HepG2 (cell line): Measurements from ENCODE around the gene CCS. TPM values are rescaled to one million over a fixed set of nuclear protein-coding genes. Genes with fewer than 3 reads are reported as not detected.
A peak's percentile ranks its signal among the peaks of the same experiment; 100 is the strongest.

Source experiments
- ARHGAP35 ChIP-seq: sonication (generic); formaldehyde crosslinking; IDR thresholded peaks from 2 replicates; pipeline ENCODE4 v1.9.0; 2022; ENCODE audit warnings: mild to moderate bottlenecking, inconsistent platforms, moderate library complexity, missing genetic modification reagents, borderline replicate concordance
- CHD4 ChIP-seq: fragments of 200-600 bp; sonication (generic); IDR thresholded peaks from 2 replicates; pipeline ENCODE4 v1.7.0; 2017; ENCODE audit warnings: mild to moderate bottlenecking, low read length, borderline replicate concordance
- DMAP1 ChIP-seq: IDR thresholded peaks from 2 replicates; pipeline ENCODE4 v1.6.1; 2016
- DNMT1 ChIP-seq: sonication (generic); formaldehyde crosslinking; IDR thresholded peaks from 2 replicates; pipeline ENCODE4 v1.5.1; 2020; ENCODE audit warnings: mild to moderate bottlenecking, missing genetic modification reagents
- ETV5 ChIP-seq: IDR thresholded peaks from 2 replicates; pipeline ENCODE4 v1.6.1; 2018; ENCODE audit warnings: missing biosample characterization, missing genetic modification reagents, inconsistent platforms, borderline replicate concordance
- FIP1L1 ChIP-seq: fragments of 200-400 bp; formaldehyde crosslinking; IDR thresholded peaks from 2 replicates; pipeline ENCODE4 v1.6.1; 2018; ENCODE audit warnings: low read depth, mild to moderate bottlenecking, low read length, moderate library complexity, borderline replicate concordance; ENCODE audit not compliant: insufficient read depth
- FLYWCH1 ChIP-seq: sonication (generic); formaldehyde crosslinking; IDR thresholded peaks from 2 replicates; pipeline ENCODE4 v1.8.1; 2023; ENCODE audit warnings: mild to moderate bottlenecking, missing genetic modification reagents
- MXD4 ChIP-seq: IDR thresholded peaks from 2 replicates; pipeline ENCODE4 v1.6.1; 2016; ENCODE audit warnings: mild to moderate bottlenecking, missing biosample characterization, missing genetic modification reagents
- NFYB ChIP-seq: sonication (generic); formaldehyde crosslinking; IDR thresholded peaks from 2 replicates; pipeline ENCODE4 v1.4.0; 2020; ENCODE audit warnings: missing genetic modification reagents
- RXRA ChIP-seq: sonication (generic); formaldehyde crosslinking; IDR thresholded peaks from 2 replicates; pipeline ENCODE4 v1.5.1; 2020; ENCODE audit warnings: missing genetic modification reagents
- RXRB ChIP-seq: IDR thresholded peaks from 2 replicates; pipeline ENCODE4 v1.6.1; 2016; ENCODE audit warnings: borderline replicate concordance, missing genetic modification reagents, missing compliant biosample characterization
- SIX1 ChIP-seq: sonication (generic); formaldehyde crosslinking; IDR thresholded peaks from 2 replicates; pipeline ENCODE4 v1.4.0; 2020; ENCODE audit warnings: missing genetic modification reagents, borderline replicate concordance
- SP1 ChIP-seq, 2 experiments: fragments of 450-650 bp in 1 of 2; sonication (generic) in 1 of 2; formaldehyde crosslinking in 1 of 2; IDR thresholded peaks; 2 replicates each; pipeline versions ENCODE4 v1.4.0 to v1.6.1; 2016 to 2020; ENCODE audit warnings: missing genetic modification reagents in 1 of 2
- ZKSCAN8 ChIP-seq: IDR thresholded peaks from 2 replicates; pipeline ENCODE4 v1.6.1; 2016; ENCODE audit warnings: borderline replicate concordance, missing genetic modification reagents, missing compliant biosample characterization
- ZNF263 ChIP-seq: sonication (generic); formaldehyde crosslinking; IDR thresholded peaks from 2 replicates; pipeline ENCODE4 v1.4.0; 2020; ENCODE audit warnings: missing genetic modification reagents
- ZNF749 ChIP-seq: sonication (generic); formaldehyde crosslinking; IDR thresholded peaks from 2 replicates; pipeline ENCODE4 v1.8.0; 2022; ENCODE audit warnings: mild to moderate bottlenecking, missing genetic modification reagents, moderate library complexity, borderline replicate concordance
- polyA plus RNA-seq, 8 experiments: library from polyadenylated mRNA; depleted of rRNA in 3 of 8; stranded (reverse) in 7 of 8; unstranded in 1 of 8; fragments of >200 nt; fragmentation: Illumina TruSeq in 4 of 8; extraction: Trizol in 4 of 8; gene quantifications; 2 replicates each; pipeline versions ENCODE4 v1.2.1 to v1.2.3, GENCODE V29; 2011 to 2016; ENCODE audit warnings: low read depth in 4 of 8, missing spikeins in 1 of 8, mixed read lengths in 1 of 8; ENCODE audit not compliant: insufficient read depth in 1 of 8
- total RNA-seq, 5 experiments: library from RNA; depleted of rRNA; stranded (reverse); fragments of >200 nt; fragmentation: Illumina TruSeq; extraction: Trizol; gene quantifications; 2 replicates each; pipeline ENCODE4 v1.2.3, GENCODE V29; 2016; ENCODE audit warnings: low read depth in 1 of 5
- TF ChIP-seq, protein P1 (sequence below): sonication (generic); formaldehyde crosslinking; IDR thresholded peaks from 2 replicates; pipeline ENCODE4 v1.8.0; 2022; ENCODE audit warnings: mild to moderate bottlenecking, missing genetic modification reagents, moderate library complexity
- TF ChIP-seq, protein P2 (sequence below): sonication (generic); formaldehyde crosslinking; IDR thresholded peaks from 2 replicates; pipeline ENCODE4 v1.4.0; 2020; ENCODE audit warnings: missing genetic modification reagents
- TF ChIP-seq, protein P3 (sequence below): sonication (generic); formaldehyde crosslinking; IDR thresholded peaks from 2 replicates; pipeline ENCODE4 v1.8.0; 2022; ENCODE audit warnings: missing genetic modification reagents, low read depth, mild to moderate bottlenecking, borderline replicate concordance
- TF ChIP-seq, protein P4 (sequence below): sonication (generic); formaldehyde crosslinking; IDR thresholded peaks from 2 replicates; pipeline ENCODE4 v1.5.0; 2020; ENCODE audit warnings: missing genetic modification reagents, mild to moderate bottlenecking, borderline replicate concordance

Gene CCS
- total and polyA plus RNA-seq, 2 of the 13 experiments (the other 11 are each of a cell fraction or from before 2014, with no cell fraction given), result 25.4 to 44.6 TPM

DNA sequence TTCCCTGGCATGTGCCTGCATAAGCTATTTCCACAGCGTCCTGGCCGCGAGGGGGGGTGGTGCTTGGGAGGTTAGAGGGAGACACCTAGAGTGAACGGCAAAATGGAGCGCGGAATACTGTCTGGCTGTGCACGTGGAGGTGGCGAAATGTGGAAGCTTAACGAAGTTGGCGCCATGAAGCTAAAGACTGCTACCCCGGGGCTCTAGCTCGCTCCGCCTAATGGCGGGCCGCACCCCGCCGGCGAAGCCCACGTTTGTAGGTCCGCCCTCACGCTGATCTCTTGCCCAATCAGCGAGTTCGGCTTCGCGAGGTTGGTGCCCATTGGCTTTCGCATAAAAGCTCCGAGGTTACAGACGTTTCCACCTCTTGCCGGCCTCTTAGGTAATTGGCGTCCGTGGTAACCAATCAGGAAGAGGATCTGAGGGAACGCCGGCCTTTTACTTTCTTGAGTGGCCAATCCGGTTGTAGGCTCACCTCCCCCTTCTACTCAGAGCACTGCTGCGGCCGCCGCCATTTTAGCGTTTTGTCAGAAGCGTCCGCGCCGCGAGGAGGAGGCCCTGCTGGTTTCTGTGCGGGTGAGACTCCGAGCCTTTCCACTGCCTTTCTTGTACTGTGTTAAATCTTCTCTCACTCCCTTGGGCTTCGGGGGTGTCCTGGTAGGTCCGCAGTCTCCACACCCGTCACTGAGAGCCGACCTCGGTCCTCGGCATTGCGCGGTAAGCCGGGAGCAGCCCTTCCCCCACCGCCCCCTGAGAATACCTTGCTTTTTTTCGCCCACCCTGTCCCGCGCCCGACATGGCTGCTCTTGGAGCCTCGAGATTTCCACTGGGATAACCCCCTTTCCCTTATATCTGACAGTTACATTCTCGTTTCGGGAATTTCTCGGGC, 45.4 kb downstream of the CCS start, which contains the start of gene RBM4 (continued):
- TF ChIP-seq DNMT1 (CRISPR knock-in tag), result no peak
- TF ChIP-seq SIX1, result no peak
- TF ChIP-seq, protein P1, sequence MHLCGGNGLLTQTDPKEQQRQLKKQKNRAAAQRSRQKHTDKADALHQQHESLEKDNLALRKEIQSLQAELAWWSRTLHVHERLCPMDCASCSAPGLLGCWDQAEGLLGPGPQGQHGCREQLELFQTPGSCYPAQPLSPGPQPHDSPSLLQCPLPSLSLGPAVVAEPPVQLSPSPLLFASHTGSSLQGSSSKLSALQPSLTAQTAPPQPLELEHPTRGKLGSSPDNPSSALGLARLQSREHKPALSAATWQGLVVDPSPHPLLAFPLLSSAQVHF (CRISPR knock-in tag), result no peak
- 0 out of 2 replicates have a peak, but pooled peaks have one; percentile 87 for TF ChIP-seq FIP1L1
- TF ChIP-seq CHD4, result no peak
- TF ChIP-seq, protein P2, sequence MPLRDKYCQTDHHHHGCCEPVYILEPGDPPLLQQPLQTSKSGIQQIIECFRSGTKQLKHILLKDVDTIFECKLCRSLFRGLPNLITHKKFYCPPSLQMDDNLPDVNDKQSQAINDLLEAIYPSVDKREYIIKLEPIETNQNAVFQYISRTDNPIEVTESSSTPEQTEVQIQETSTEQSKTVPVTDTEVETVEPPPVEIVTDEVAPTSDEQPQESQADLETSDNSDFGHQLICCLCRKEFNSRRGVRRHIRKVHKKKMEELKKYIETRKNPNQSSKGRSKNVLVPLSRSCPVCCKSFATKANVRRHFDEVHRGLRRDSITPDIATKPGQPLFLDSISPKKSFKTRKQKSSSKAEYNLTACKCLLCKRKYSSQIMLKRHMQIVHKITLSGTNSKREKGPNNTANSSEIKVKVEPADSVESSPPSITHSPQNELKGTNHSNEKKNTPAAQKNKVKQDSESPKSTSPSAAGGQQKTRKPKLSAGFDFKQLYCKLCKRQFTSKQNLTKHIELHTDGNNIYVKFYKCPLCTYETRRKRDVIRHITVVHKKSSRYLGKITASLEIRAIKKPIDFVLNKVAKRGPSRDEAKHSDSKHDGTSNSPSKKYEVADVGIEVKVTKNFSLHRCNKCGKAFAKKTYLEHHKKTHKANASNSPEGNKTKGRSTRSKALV, result 0 out of 2 replicates have a peak, but pooled peaks have one; percentile 12
- no peak for TF ChIP-seq ZNF263 (CRISPR knock-in tag)
- TF ChIP-seq DMAP1, result peak; percentile 90
- no peak for TF ChIP-seq ARHGAP35 (CRISPR knock-in tag)
- peak; percentile 94 for TF ChIP-seq NFYB (CRISPR knock-in tag)
- peak; percentile 19; the same call in 1 of the 2 replicates for TF ChIP-seq ZKSCAN8 (CRISPR knock-in tag)
- TF ChIP-seq MXD4, result peak; percentile 63
- 0 out of 2 replicates have a peak, but pooled peaks have one; percentile 35 for TF ChIP-seq RXRA (CRISPR knock-in tag)
- no peak for TF ChIP-seq ZNF749 (CRISPR knock-in tag)
- TF ChIP-seq, protein P3, sequence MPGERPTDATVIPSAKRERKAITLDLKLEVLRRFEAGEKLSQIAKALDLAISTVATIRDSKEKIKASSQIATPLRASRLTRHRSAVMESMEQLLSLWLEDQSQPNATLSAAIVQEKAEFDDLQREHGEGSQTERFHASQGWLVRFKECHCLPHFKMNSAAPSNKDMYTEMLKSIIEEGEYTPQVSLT (CRISPR knock-in tag), result no peak
- TF ChIP-seq FLYWCH1 (CRISPR knock-in tag), result no peak
- no peak for TF ChIP-seq SP1 (IDR thresholded peaks at IDR 0.05)
- TF ChIP-seq SP1 (CRISPR knock-in tag; IDR thresholded peaks at IDR 0.05), result no peak
- TF ChIP-seq, protein P4, sequence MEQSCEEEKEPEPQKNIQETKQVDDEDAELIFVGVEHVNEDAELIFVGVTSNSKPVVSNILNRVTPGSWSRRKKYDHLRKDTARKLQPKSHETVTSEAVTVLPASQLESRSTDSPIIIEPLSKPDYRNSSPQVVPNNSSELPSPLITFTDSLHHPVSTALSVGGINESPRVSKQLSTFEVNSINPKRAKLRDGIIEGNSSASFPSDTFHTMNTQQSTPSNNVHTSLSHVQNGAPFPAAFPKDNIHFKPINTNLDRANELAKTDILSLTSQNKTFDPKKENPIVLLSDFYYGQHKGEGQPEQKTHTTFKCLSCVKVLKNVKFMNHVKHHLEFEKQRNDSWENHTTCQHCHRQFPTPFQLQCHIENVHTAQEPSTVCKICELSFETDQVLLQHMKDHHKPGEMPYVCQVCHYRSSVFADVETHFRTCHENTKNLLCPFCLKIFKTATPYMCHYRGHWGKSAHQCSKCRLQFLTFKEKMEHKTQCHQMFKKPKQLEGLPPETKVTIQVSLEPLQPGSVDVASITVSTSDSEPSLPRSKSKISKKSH, result peak; percentile 68
- no peak for TF ChIP-seq ETV5 (CRISPR knock-in tag)
- TF ChIP-seq RXRB, result no peak
